Nucleus accumbens (tissue), 56 donors: Measurements from ENCODE around the gene TINAGL1.
A peak's percentile ranks its signal among the peaks of the same experiment; 100 is the strongest.

Source experiments
- DNase-seq, 56 donors: peaks; one replicate each; lab custom pipeline; 2025; lab: John Stamatoyannopoulos, UW

TINAGL1 gene, protein sequence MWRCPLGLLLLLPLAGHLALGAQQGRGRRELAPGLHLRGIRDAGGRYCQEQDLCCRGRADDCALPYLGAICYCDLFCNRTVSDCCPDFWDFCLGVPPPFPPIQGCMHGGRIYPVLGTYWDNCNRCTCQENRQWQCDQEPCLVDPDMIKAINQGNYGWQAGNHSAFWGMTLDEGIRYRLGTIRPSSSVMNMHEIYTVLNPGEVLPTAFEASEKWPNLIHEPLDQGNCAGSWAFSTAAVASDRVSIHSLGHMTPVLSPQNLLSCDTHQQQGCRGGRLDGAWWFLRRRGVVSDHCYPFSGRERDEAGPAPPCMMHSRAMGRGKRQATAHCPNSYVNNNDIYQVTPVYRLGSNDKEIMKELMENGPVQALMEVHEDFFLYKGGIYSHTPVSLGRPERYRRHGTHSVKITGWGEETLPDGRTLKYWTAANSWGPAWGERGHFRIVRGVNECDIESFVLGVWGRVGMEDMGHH

DNA sequence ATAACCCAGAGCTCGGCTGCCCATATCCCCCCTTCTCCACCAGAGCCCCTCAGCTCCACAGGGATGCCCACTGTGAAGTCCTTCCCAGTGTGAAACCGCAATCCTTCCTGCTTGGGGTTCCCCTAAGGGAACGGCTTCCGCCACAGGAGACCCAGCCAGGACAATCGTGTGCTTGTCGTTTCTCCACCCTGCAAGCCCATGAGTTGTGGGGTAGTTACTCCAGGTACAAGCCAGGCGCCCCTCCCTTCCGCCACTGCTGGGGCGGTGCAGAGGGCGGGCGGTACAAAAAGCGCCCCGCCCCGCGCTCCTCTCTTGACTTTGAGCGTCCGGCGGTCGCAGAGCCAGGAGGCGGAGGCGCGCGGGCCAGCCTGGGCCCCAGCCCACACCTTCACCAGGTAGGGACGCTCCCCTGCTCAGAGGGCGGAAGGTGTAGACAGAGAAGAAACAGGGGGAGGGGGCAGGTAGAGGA lies at the start of gene TINAGL1:
TINAGL1 (plus strand) TSS at position 315 of the 469 bp plus-strand sequence. CDS start 634 bp downstream, outside the sequence.
- no peak for DNase-seq

DNA sequence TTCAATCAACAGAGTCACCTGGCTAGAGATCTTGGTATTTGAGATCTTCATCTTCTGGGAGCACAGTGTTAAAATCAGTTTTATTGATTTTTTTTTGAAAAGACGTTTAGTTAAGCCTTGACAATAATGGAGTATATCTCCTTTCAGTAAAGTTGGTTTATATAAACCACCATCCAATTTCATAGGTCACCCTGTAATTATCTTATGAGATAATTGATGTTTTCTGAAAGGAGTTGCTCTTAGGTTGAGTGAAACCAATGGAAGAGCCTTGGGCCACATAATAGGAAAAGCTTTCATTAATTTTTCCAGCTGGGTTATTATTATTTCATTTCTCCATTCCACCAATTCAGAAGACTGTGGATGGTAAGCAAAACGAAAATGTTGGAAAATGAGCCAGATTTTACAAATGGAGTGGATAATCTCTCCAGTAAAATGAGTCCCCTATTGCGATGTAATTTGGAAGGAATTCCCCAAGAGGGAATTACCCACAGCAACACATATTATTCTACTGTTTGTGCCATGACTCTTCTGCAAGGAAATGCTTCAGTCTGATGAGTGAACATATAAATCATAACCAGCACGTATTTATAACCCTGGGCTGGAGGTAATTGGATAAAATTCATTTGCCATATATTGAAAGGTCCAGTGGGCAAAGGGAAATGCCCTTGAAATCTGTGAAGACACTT lies 46.2 kb upstream of the TINAGL1 start:
- DNase-seq: no peak

DNA sequence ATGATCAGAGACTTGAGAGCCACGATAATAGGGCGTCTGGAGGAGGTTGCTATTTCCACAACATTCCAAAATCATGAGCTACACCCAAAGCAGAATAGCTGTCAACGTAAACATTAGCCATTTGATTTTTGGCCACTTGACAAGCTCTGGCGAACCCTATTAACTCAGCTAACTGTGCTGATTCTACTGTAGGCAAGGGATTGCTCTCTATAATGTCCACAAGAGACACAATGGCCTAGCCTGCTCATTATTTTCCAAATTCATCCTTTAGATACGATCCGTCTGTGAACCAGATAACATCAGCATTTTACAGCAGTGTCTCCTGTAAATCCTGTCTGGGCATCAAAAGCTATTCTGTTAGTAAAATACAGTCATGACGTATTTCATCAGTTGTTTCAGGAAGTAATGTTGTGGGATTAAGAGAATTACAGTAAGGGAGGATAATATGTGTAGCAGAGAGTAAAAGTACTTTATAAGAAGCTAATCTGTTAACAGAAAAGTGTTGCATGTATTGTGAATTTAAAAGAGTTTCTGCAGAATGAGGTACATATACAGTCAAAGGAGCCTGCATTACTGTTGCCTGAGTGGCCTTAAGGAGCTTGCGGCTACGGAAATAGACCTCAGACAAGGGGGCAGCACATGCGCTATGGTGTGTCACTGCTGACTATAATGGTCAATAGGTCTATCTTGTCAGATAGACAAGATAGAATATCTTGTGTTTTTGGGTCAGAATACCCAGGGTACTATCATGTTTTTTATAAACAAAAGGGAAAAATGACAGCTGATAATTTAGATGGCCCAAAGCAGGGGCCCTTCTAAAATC lies 44.9 kb upstream of the TINAGL1 start:
- DNase-seq: no peak

DNA sequence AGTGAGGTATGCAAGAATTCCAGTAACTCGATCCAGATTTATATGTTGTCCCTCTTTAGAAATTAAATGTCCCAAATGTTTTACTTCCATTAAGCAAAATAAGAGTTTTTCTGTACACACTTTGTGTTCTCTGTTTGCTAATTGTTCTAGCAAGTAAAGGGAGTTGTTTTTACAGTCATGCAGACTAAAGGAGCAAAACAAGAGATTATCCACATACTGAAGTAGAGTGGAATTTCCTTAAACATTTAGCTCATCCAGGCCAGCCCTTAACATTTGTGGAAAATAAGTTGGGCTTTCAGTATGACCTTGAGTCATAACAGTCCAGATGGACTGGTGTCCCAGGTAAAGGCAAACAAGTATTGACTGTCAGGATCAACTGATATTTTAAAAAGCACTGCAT lies 44.1 kb upstream of the TINAGL1 start:
- DNase-seq: no peak

DNA sequence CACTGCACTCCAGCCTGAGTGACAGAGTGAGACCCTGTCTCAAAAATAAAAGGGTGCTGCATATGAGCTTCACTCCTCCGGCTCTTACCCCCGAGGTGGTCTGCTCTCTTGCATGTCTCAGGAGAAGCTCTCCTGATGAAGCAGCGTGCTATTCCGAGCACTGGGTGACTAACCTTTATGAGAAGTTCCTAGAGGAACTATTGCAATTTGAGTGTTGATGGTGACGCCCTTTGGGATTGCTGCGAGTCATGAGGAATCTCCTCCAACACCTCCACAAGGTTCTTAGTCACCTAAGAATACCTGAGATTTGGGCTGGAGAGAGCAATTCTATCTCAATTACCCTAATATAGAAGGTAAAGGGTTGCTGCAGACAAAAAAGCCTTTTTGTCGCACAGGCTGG lies 40.8 kb upstream of the TINAGL1 start:
- peak in 5 of 56 donors; percentile 5 to 20 (median 8) for DNase-seq

DNA sequence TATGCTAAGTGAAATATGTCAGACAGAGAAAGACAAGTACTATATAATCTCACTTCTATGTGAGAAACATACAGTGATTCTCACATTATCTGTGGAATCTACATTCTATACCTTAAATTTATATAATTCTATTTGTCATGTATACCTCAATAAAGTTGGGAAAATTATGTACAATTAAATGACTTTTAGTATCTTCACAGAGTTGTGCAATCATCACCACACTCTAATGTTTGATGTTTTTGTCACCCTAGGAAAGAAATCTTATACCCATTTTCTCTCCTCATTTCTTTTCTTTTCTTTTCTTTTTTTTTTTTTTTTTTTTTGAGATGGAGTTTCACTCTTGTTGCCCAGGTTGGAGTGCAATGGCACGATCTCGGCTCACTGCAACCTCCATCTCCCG lies 37.0 kb upstream of the TINAGL1 start:
- no peak for DNase-seq

DNA sequence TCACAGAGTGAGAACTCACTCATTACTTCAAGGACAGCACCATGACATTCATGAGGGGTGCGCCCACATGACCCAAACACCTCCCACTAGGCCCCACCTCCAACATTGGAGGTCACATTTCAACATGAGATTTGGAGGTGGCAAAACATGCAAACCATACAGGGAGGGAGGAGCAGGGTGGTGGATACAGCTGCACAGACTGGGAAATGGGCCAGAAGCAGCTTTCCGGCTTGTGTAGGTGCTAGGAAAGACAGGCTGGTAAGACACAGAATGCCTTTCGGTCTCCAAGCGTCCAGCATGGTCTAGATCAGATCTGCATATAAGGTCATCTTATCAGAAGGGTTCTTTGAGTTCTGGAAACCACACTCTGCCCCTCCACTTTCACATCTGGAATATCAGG lies 35.1 kb upstream of the TINAGL1 start:
- DNase-seq: no peak

DNA sequence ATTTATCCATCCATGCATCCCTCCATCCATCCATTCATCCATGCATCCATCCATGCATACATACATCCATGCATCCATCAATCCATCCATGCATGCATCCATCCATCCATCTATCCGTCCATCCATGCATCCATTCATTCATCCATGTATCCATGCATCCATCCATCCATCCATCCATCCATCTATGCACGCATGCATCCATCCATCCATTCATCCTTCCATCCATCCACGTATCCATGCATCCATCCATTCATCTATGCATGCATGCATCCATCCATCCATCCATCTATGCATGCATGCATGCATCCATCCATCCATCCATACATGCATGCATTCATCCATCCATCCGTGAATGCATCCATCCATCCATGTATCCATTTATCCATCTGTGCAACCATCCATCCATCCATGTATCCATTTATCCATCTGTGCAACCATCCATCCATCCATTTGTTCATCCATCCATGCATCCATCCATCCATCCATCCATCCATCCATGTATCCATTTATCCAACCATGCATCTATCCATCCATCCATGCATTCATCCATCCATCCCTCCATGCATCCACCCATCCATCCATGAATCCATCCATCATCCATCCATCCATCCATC lies 30.3 kb upstream of the TINAGL1 start:
- no peak for DNase-seq

DNA sequence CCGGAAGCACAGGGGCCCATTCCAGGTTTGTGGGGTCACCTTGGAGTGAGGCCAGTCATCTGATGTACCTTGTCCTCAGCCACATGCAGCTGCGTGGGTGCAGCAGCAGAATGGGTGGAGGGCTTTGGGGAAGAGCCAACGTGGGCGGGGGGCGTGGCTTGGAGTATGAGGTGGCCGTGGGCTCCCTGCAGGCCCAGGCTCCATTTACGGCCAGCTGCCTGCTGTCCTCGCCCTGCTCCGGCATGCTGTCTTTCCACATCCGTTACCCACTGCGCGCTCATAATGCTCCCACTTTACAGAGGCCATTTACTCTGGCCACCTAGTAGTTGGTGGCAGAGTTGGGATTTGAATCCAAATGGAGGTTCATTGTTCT lies 27.8 kb upstream of the TINAGL1 start:
- DNase-seq: peak in 1 of 56 donors; percentile 44

DNA sequence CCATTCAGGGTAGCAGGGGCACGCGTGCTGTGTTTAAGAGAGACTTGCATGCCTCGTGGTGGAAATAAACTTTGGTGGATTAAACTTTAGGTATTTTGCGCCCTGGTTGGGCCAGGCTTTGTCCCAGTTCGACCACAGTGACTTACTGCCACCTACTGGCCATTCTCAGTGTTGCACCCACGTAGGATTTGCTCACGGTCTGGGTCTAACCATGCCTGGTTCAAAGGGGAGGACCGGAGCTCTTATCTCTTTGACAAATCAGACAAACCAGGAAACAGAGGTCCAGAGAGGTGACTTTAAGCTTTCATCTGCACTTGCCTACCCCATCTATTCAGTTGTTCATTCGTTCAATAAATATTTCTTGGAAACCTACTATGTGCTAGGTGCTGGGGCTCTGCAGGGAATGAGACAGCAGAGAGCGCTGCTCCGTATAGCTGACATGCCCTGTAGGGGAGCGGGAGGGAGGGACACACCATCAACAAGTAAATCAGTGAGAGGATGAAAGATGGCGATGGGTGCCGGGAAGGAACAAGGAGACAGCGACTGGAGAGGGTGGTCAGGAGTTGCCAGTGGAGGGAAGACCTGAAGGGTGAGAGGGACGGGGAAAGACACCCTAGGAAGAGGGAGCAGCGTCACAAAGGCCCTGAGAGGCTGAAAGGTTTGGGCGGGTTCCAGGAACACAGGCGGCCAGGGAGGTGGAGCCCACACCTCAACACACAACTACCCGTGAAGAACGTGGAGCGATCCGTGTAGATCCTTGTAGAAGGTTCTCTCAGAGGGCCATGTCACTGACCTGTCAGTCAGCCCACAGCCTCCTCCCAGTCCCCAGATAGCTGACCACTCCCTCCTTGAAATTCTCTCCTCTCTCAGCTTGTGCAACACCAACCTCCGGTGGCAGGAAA lies 27.2 kb upstream of the TINAGL1 start:
- peak in 51 of 56 donors; percentile 4 to 92 (median 57) for DNase-seq

DNA sequence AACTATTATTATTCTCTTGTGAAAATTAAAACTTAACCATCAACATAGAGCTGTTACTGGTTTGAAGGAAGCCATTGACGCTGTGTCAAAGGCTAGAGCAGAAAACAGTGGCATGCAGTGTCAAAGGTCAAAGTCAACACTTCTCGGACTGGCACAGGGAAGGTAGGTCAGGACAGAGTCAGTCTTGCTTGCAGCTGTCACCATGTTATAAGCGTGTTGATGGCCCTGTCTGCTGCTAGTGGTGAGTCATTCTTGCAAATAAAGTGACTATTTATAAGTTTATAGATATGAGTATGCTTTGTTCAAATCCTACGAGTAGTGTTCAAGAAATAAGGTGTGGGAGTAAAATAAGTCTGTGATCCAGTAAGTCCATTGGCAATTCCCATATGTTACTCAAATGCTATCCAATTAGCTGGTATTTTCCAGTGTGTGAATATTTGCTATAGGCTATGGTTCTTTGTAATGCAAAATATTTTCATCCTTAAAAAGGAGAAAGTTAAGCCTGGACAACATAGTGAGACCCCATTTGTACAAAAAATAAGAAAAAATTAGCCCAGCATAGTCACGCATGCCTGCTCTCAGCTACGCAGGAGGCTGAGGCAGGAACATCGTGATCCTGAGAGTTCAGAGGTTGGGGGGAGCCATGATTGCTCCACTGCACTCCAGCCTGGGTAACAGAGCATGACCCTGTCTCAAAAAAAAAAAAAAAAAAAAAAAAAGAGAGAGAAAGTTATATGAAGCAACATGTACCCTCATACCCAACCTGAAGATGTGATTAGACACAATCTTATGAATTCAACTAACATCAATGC lies 26.3 kb upstream of the TINAGL1 start:
- peak in 1 of 56 donors; percentile 25 for DNase-seq

DNA sequence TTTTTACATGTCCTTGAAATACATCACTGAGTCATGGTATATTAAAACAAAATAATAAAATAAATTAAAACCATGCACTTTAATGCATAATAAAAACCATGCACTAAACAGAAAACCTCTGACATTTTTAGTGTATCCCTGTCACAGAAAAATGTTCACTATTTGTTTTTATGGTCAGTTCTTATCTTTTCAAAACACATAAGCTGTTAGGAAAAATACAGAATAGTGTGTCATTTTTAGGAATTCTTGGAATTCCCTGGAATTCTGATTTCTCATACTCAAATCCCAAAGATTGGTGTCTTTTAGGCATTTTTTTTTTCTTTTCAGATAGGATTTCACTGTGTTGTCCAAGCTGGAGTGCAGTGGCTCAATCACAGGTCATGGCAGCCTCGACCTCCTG lies 25.1 kb upstream of the TINAGL1 start:
- no peak for DNase-seq

DNA sequence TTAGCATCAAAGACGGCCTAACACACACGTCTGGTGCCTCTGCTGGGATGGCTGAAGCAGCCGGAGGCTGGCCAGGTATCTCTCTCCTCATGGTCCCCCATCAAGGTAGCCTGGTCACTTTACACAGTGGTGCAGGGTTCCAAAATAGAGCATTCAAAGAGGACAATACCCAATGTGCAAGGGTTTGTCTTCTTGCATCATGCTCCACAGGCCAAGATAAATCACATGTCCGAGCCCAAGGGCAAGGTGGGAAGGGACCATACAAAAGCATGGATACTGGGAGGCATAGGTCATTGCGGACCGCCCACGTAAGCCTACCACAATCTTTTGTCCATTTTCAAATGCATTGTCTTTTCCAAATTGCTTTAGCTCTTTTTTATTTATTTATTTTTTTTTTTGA lies 23.8 kb upstream of the TINAGL1 start:
- DNase-seq: no peak

DNA sequence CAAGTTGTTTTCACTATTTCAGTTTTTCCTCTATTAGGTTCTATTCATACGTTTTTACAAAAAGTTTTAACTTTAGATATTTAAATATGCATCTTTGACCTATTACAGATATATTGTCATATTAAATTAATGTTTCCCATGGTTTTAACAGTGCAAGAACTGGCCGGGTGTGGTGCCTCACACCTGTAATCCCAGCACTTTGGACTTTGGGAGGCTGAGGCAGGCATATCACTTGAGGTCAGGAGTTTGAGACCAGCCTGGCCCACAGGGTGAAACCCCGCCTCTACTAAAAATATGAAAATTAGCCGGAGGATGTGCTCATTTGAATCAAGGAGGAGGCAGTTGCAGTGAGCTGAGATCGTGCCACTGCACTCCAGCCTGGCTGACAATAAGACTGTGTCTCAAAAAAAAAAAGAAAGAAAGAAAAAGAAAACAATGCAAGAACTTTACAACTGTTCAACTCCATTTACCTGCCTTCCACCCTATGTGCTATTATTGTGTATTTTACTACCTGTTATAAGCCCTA lies 19.8 kb upstream of the TINAGL1 start:
- DNase-seq: no peak

DNA sequence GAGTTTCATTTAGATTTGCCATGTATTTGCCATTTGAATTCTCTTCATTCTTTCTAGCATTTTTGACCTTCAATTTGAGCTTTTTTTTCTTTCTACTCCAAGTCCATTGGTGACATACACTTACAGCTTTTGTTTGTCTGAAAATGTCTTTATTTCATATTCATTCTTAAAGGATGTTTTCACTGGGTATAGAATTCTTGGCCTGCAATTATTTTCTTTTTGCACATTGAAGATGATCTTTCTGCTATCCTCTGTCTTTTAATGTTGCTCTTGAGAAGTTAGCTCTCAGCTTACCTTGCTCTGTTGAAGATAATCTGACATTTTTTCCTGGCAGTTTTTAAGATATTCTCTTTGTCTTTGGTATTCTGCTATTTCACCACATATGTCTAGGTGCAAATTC lies 16.6 kb upstream of the TINAGL1 start:
- DNase-seq: no peak

DNA sequence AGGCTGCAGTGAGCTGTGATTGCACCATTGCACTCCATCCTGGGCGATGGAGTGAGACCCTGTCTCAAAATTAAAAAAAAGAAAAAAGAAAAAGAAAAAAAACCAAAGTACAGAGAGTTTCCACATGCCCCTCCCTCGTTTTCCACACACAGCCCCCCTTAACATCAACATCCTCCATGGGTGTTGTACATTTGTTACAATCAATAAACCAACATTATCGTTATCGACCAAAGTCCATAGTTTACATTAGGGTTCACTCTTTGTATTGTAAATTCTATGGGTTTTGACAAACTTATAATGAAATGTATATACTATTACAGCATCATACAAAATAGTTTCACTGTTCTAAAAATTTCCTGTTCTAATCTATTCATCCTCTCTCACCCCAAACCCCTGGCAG lies 15.9 kb upstream of the TINAGL1 start:
- no peak for DNase-seq

DNA sequence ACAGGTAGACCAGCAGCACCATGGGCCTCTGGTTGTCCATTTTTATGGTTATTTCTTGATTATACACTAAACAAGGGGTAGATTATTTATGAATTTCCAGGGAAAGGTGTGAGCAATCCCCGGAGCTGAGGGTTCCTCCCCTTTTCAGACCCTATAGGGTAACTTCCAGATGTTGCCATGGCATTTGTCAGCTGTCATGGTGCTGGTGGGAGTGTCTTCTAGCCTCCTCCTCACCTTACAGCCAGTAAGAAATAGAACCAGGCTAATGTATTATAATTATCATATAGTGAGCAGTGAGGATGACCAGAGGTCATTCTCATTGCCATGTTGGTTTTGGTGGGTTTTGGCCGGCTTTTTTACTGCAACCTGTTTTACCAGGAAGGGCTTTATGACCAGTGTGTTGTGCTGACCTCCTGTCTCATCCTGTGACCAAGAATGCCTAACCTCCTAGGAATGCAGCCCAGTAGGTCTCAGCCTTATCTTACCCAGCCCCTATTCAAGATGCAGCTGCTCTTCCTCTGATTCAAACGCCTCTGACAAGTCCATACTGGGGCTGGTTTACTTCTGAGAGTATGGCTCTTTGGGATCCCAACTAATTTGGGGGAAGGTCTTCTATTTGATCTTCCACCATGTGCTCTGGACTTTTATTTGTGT lies 13.5 kb upstream of the TINAGL1 start:
- DNase-seq: no peak

DNA sequence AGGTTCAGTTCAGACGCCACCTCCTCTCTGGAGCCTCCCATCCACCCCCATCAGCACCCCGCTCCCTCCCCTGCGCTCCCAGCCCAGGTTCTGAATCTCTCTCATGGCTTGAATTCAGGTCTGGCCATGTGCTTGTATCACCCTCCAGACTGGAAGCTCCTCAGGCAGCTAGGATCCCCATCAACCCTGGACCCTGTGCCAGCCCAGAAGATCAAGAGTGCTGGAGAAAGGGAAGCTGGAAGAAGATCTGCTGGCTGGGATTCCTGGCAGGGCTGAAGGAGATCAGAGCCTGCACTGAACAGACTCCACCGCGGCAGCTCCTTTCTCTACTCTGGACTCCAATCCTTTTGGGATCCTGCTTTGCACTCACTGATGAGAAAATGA lies 11.7 kb upstream of the TINAGL1 start:
- DNase-seq: no peak
